Activated T-cell treated with anti-CD3 and anti-CD28 coated beads for 48 hours (primary cell): ENCODE measurements around the gene SH3GL2.
A peak's percentile ranks its signal among the peaks of the same experiment; 100 is the strongest.

Source experiments
- DNase-seq: peaks from one replicate; pipeline ENCODE4 v3.0.0-alpha.2; 2020; ENCODE audit warnings: low read depth

Gene SH3GL2

DNA sequence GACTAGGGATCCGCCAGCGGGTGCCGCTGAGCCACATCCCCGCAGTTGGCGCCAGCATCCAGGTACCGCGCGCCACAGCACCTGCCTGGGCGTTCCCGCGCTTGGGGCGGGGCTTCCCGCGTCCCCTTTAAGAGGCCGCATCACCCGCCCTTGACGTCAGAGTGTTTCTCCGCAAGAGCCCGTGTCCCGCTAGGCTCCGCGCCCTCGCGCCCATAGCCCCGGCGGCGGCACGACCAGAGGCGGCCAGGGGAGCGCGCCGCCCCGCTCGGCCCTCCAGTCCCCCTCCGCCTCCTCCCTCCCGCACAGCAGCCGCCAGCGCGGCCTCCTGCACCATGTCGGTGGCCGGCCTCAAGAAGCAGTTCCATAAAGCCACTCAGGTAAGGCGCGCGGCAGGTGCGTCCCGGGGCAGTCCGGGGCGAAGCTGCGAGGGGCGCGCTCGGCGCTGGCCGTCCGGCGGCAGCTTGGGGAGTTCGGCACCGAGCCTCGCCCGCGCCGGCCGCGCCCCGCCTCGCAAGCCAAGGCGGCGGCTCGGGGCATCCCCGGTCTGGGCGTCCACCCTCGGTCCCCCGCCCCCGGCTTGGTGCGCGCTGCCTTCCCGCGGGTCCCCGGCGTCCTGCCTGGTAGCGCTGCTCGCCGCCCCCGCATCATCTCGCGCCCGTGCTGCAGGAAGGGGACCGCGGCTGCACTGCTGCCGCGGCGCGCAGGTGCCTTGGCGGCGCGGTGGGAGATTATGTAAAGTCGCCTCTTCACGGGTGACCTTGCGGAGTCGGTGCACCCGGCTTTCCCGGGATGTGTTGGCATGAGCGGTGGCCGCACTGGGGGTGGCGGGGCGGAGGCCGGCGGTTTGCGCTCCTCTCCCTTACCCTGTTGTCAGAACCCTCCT is at the start of gene SH3GL2:
TSS of gene SH3GL2 (plus strand) at position 156 of the 883 bp plus-strand sequence.
- peak; percentile 9 for DNase-seq

DNA sequence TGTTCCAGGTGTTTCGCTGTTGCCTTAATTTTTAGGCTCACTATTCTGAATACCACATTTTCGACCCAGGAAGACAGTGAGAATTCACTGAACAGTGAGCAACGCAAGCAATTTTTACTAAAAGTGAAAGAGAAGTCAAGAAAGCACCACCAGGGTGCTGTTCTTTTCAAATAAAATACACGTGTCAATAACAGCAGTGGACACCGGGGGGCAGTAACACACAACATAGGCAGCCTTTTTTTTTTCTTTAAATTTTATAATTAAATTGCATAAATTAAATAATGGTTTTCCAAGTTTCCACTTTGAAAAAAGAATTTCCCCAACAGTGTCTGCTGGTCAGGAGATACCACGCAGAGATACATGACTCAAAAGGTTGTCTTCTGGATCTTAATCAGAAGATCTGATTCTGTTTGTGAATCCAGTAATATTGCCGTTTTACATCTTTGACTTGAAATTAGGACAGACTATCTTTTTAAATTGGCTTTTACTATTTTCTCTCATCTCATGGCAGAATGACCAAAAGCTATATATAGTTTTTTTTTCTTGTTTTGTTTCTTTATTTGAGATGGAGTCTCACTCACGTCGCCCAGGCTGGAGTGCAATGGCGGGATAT is 47.1 kb upstream of the SH3GL2 start:
- DNase-seq: no peak

DNA sequence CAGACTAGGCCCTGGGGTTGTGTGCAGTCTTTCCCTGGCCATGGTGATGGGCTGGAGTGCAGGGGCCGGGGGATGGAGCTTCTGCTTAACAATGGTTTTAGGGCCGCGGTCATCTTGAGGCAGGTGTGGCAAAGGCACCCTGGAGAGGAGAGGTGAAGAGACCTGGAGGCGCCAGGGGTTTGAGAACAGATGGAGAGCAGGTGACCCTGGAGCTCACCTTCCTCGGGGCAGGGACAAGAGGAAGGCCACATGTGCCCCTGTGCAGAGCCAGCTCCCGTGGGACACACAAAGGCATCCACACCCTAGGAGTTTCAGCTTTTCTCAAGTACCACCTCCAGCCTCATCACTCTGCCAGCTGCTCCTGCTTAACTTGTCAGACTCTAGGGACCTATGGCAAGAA is 46.4 kb upstream of the SH3GL2 start:
- DNase-seq: no peak

DNA sequence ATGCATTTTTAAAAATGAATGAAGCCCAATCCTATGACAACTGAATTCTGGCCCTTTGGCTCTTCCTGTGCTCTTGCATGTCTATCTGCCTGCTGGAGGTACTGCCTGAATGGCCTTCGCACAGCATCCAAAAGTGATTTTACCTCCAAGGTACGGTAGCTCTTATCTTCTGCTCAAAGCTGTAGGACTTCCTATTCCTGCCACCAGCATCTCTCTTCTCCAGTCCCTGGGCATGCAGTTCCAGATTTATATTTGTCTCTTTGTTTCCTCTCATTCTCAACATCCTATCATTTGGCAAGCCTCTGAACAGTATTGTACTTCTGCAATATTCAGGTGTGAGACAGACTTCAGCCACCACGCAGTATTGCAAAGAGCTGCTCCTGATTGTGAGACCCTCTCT is 43.7 kb upstream of the SH3GL2 start:
- no peak for DNase-seq

DNA sequence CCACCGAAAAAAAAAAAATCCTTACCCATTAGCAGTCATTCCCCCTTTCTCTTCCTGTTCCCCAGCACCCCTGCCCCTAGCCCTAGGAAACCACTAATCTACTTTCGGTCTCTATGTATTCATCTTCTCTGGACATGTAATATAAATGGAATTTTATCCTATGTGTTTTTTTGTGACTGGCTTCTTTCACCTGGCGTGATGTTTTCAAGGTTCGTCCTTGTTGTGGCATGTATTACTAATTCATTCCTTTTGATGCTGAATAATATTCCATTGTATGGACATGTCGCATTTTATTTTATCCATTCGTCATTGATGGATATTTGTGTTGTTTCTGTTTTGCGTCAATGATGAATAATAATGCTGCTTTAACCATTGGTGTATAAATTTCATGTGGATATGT is 42.8 kb upstream of the SH3GL2 start:
- DNase-seq: no peak

DNA sequence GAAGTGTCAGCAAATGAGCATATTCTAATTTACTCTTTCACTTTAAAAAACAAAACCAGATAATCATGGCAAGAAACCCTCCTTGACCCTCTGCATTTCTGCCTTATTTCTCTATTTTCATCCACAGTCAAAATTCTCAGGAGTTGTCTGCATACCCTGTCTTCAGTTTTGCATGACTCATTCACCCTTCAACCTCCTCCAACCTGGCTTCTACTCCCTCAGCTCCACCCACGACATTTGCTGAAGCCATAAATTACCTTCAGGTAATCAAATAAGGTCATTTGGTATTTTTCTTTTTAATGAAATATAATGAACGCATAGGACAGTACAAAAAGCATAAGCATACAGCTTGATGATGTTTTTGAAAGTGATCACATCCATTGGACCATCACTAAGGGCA is 27.8 kb upstream of the SH3GL2 start:
- DNase-seq: no peak

DNA sequence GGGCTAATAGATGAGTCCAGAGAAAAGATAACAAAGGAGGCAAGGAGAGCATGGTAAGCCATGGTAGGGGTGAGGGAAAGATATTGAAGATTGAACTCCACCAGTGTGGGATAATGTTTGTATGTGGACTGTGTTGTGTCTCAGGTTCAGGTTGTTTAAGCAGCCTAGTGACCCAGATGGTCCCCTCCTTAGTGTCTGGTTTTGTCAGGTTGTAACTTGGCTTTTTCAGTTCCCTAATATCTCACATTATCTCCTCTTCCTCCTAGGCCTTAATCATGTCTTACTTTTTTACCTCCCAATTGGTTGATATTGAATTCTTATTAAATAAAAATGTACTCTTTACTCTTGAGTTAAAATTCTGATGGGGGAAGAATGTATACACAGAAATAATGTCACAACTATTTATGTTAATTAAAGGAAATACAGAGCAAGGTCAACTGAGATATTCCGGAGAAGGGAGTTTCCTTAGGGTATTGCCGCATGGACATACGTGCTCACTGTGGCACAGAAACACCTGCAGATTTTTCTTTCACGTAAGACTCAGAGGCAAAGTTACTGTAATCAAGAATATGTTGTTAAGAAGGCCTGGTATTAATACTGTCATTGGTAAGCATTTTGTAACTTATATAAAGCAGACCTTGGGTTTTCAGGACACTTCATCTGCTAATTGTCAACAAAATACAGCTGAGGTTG is 23.4 kb upstream of the SH3GL2 start:
- no peak for DNase-seq

DNA sequence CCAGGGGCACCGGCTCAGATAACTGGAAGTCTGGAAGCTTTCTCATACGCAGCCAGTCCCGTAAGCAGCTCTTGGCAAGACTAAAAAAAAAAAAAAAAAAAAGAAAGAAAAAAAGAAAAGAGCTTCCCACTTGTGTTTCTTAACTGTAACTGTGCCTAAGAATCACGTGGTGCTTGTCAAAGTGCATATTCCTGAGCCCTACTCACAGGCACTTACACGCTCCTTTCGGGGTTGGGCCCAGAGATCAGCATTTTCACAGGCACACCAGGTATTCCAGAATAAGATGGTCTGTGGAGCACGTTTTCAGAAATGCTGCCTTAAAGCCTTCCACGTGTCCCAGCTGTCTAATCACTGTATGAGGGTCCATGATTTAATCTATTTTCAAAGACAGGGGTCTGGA is 22.6 kb upstream of the SH3GL2 start:
- no peak for DNase-seq

DNA sequence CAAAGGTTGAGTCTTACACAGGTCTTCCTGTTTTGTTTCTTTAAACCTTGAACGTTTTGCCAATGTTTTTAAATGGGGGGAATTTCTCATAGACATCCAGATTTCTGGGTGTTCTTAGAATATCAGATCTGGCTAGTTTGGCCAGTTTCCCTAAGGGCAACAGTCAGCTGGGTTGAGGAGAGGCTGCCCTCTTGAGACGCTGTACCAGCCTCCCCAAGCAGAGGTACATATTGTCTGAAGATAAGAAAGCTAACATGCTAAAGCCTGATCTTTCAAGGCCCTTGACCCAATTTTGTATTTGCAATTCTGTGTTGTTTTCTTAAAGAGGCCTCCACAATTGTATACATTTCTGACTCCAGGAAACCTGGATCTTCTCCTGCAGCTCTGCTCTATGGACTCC is 21.9 kb upstream of the SH3GL2 start:
- no peak for DNase-seq

DNA sequence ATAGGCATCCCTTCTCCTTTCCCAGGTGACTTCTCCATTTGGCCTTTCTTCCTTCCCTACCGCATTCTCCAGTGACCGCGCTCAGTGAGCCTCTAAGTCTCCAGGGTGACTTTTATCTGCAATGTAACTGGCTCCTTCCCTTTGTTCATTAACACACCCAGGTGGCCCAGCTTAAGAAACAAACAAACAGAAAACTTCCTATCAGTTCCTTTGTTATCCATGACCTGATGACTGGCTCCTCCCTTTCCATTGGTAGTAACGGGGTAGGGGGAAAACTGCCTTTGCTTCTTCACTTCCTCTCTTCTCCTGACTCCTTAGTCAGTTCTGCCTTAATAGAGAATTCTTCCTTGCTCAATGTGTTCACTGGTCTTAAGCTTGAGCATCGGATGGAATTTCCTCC is 7.0 kb upstream of the SH3GL2 start:
- no peak for DNase-seq

DNA sequence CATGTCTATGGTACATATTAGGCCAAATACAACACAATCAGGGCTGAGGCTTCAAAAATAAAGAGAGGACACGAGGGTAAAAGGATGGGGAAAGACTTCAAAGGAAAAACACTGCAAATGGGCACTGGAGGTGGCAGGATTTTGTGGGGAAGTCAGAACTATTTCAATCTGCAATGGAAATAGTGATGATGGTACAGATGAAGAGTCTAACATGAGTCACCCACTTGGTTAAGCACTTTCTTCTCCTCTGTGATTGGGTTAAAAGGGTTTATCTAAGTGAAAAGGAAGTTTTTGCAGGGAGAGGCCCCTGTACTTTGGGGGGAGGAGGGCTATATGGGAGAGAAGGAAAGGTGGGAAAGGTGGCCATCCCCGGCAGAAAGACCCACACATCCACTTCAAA is 4.5 kb upstream of the SH3GL2 start:
- DNase-seq: no peak

DNA sequence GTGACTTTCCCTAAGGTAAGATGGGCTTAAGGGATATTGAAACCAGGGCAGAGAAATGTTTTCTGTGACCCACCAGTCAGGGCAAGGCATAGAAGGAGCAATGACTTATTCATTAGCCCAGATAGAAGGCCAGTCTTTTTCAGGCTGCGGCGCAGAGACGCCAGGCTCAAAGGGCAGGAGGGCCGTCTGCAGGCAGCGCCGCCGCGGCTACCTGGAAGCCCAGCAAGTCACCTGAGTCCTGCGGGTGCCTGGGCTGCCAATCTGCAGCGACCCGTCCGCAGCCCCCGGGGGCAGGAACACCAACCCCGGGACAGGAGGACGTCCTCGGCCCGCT is 322 bp upstream of the SH3GL2 start:
- no peak for DNase-seq

DNA sequence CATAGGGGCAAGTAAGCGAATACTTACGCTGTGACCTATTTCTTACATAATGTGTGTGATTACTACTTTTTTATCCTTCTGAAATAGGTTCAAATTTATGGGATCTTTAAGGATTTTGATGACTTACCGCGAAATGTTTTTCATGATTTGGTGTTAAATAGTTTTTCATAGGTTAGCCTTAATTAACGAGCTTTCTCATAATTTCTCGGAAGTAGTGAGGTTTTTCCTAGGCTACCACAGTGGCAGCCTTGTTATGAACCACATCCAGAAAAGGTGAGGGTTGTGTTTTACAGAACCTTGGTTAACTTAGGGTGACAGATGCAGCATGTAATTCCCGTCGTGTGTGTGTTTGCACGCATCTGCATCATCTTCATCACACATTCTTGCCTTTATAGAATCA is 1.3 kb downstream of the SH3GL2 start:
- DNase-seq: no peak

DNA sequence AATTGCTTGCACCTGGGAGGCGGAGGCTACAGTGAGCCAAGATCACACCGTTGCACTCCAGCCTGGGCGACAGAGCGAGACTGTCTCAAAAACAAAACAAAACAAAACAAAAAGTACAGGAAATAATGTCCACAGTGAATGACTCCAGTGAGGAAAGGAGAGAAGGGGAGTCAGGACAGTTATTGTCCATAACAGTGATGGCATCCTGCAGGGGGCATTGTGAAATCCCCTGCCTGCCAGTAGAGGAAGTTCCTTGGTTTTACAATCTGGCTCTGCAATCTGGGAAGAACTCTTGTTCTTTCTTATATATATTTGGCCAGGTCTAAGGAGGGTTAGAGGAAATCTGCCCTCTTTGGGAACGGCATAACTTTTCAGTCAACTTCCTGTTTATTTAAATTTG is 8.2 kb downstream of the SH3GL2 start:
- no peak for DNase-seq

DNA sequence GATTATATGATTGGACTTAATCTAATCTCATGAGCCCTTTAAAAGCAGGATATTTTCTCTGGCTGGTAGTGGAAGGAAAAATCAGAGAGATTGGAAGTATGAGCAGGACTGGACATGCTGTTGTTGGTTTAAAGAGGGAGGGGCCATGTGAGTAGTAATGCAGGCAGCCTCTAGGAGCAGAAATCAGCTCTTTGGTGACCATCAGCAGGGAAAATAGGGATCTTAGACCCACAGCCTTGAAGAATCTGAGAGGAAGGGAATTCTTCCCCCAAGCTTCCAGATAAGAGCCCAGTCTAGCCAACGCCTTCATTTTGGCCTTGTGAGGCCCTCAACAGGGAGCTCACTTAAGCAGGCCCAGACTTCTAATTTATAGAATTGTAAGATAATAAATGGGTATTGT is 9.5 kb downstream of the SH3GL2 start:
- no peak for DNase-seq

DNA sequence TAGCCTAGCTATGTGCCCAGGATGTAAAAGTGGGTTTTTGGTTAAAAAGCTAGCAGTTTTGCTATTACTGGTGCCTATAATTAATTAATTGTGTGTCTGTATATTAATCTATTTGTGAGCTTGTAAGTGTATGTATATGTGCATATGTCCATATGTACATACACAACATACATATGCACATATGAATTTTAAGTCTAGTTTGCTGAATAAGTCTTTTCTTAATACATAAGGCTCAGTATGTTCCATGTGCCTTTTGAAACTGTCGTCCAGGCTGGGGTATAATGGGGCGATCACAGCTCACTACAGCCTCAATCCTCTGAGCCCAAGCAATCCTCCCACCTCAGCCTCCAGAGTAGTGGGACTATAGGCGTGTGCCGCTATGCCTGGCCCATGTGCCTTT is 10.1 kb downstream of the SH3GL2 start:
- DNase-seq: no peak

DNA sequence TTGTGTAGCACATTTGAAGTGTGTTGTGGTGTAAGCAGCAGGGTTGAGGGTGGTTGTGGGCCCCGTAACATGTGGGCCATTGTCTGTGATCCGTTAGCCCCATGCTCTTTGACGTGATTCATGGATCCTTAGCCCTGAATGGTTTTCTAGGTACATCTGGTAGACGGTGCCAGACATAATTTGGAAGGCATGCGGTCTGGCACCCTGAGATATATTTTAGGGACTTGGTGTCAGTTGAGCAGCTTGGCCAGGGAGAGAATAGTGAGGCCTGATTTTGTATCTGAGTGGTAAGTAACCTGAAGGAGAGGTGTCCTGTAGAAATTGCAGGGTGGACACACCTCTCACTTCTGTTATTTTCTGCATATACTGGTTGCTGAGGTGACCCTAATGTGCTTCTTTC is 10.9 kb downstream of the SH3GL2 start:
- no peak for DNase-seq

DNA sequence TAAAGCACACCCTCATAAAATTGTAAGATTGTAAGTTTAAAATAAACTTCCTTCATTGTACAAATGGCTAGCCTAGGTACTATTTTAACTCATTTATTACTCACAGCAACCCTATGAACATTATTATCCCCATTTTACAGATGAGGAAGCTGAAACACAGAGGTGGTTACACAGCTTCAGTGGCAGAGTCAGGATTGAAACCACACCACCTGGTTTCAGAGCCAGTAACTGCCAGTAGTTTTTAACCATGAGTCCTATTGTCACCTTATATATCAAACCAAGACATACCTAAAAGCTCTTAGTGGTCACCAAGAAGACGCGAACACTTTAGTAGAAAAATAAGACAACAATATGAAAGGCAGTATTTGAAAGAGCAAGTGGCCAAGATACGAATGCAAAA is 16.1 kb downstream of the SH3GL2 start:
- DNase-seq: no peak

DNA sequence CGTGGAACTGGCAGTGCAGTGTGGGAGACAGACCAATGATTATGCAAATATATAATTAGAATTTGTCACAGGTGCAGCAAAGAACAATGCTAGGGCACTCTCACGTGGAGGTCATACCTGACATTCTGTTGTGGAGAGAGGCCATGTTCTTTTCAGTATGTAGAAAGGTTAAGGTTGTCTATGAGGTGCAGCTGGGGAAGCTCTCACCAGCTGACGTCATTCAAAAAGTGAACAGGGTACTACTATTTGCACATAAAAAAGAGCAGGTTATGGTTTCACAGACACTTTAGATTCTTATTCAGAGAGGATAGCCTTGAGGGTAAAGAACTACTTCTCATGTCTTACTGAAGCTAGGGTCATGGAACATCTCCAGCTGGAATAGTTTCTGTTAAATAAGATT is 19.1 kb downstream of the SH3GL2 start:
- DNase-seq: no peak

DNA sequence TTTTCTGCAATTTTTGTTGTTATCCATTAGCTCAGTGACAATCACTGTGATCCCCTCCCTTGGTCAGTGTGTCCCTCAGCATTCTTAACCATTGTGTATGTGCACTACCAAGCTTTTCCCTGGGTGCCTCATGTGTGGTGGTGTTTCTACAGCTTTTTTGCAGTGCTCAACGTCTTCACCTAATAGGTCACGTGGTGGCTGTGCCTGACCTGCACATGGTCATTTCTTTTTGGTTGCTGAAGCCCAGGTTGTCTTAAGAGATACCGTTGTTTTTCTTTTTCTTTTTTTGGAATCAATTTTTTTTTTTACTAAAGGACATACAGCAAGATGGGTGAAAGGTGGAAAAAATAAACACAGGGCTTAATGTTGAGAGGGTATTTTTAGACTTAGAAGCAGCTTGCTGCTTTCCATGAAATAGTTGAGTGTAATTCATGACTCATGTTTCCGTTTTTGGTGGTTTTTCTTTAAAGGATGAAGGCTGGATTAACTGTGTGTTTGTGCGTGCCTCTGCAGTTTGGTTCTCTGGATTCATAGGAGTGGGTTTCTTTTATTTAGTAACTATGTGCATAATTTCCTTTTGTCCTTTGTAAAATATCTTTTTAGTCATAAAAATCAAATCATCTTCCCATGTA is 22.2 kb downstream of the SH3GL2 start:
- no peak for DNase-seq

DNA sequence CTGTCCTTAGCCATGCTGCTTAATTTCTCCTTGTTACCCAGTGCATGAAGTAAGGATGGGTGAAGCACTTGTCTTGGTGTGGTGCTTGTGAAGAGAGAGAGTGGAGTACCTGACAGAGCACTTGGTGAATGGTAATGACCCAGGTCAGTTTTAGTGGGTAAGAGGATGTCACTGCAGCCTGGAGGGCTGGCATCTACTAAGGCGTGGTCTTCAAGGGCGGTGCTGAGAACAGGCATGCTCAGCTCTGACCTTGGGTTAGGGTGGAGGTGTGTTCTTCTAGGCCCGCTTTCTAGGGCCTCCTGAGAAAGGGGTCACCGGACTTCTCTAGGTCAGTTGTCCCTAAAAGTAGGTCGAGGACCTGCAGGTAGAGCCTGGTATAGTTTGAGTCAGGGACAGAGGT is 25.7 kb downstream of the SH3GL2 start:
- no peak for DNase-seq

DNA sequence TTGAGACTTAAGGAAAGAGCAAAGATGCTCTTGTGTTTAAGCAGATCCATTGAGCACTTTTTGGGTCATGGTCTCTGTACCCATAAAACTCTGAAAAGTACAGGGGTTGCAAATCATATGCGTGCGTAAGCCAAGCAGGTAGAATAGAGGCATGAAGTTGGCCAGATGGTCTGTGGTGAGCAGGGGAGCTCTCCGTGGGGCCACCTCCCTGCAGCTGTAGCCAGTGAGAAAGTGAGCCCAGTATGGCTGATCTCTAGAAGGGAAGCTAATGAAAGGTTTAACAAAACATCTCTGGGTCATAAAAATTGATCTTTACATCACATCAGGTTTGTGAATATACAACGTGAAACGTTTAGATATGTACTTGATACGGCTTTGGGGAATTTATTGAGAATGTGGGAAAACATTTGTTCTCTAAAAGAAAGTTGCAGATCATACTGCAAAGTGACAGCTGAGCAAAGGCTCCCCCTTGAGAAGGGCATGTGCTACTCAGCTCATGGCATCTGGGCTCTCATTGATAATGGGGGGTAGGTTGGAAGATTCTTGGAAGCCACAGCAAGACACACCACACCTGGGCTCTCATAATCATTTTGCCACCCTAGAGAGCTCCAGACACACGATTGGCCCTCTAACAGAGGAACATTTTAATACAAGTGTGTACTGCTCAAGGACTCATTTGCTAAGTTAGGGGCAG is 30.6 kb downstream of the SH3GL2 start:
- DNase-seq: no peak
